Stimulated activated naive CD8-positive, alpha-beta T cell treated with anti-CD3 and anti-CD28 coated beads, Interleukin-15, amount 100 ng/mL, for 72 hours (primary cell): ENCODE measurements around the gene GHR.

Experiments used
- ATAC-seq: fragments of 150-1000 bp; cut with Tn5 transposase; 2 replicates; pipeline ENCODE4 v1.10.0; 2021; ENCODE audit warnings: mild to moderate bottlenecking, moderate library complexity
- DNase-seq, 2 donors: peaks; one replicate each; pipeline ENCODE4 v3.0.0; 2021 to 2022
- H3K27ac Mint-ChIP-seq, 2 donors: one replicate each; pipeline ENCODE4 v1.8.0; 2022; ENCODE audit warnings: mild to moderate bottlenecking in 2 of 2, mixed read lengths in 2 of 2, moderate library complexity in 2 of 2
- H3K27me3 Mint-ChIP-seq: one replicate; pipeline ENCODE4 v1.8.0; 2022; ENCODE audit warnings: mixed read lengths
- H3K4me1 Mint-ChIP-seq: one replicate; pipeline ENCODE4 v1.8.0; 2022; ENCODE audit warnings: mild to moderate bottlenecking, mixed read lengths
- H3K4me3 Mint-ChIP-seq, 2 donors: one replicate each; pipeline ENCODE4 v1.8.0; 2022; ENCODE audit warnings: mild to moderate bottlenecking in 2 of 2, mixed read lengths in 2 of 2, moderate library complexity in 1 of 2
- H3K9me3 Mint-ChIP-seq, 2 donors: one replicate each; pipeline ENCODE4 v1.8.0; 2022; ENCODE audit warnings: mixed read lengths in 2 of 2

Gene GHR

DNA sequence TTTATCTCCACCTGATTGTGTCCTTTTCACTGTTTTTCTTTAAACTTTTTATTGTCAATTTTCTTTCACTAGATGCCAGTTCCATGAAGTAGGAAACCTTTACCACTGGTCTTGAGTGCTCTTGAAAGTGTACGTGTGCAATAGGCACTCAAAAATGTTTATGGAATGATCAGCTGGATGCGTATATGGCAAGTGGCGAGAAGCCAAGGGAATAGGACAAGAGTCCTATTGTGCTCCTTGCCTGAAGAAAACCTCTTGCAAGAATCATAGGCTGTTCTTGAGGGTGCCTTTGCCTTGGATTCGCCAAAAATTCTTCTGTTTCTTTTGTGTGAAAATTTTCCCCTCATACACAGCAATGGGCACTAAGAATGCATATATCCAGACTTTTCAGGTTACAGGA, 97.7 kb downstream of the GHR start:
- Mint-ChIP-seq H3K4me1 (no peaks in the 10 kb centered on the region), H3K27me3 (peaks cover 5% of the 10 kb centered on the region), H3K27ac (no peak overlapping the region), H3K9me3 (no peaks in the 10 kb centered on the region), H3K4me3 (no peak overlapping the region)
- DNase-seq (no peak), ATAC-seq (no peak)

DNA sequence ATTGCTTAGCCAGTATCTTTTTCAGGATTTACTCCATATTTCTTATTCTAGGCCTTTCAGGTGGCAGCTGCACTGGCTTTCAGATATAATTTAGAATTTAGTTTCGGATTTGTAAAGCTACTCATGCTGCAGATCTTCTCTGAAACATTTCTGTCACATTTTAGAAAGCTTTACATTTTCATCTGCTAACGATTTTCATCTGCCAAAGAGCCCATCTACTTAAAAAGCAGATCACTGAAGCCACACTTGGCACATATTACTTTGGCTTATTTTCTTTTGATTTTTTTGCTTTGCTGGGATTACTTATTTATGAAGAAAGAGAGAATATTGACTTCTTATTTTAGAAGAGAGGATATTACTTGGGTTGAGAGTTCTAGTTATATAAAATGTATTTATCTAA, 98.2 kb downstream of the GHR start:
- DNase-seq, result no peak
- Mint-ChIP-seq H3K27me3 (peaks cover 5% of the 10 kb centered on the region), H3K9me3 (peaks cover 0 to under 1% of the 10 kb centered on the region in 2 donors), H3K4me1 (no peaks in the 10 kb centered on the region), H3K4me3 (no peak overlapping the region), H3K27ac (no peak overlapping the region)
- ATAC-seq, result no peak

DNA sequence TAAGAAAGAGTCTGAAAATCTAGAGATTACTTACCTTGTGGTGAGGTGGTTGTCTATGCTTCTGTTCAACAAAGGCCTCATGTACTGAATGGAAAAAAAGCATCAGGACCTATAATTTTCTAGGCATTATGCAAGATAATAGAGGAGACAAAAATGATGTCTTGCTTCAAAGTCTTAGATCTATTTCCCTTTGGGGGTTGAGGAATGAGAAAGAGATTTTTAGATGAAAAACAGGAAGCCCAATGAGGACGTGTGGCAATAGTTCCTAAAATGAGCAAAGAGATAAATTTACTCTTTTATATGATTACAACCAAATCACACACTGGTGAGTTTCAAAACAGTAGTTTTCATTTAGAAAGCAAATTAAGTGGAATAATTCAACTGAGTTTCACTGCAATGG, 99.5 kb downstream of the GHR start:
- DNase-seq, result no peak
- no peak overlapping the region for H3K4me3 Mint-ChIP-seq
- ATAC-seq, result no peak
- H3K27me3 Mint-ChIP-seq, result peaks cover 5% of the 10 kb centered on the region
- no peak overlapping the region for H3K27ac Mint-ChIP-seq
- H3K4me1 Mint-ChIP-seq, result no peaks in the 10 kb centered on the region
- peaks cover 7 to 9% of the 10 kb centered on the region in 2 donors for H3K9me3 Mint-ChIP-seq

DNA sequence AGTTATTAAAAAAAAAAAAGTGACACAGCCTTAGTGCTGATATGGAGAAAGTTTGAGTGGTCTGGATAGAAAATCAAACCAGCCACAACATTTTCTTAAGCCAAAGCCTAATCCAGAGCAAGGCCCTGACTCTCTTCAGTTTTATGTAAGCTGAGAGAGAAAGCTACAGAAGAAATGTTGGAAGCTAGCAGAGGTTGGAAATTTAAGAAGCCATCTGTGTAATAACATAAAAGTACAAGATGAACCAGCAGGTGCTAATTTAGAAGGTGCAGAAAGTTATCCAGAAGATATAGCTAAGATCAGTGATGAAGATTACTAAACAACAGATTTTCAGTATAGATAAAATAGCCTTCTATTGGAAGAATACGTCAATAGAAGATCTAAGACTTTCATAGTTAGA, 102.9 kb downstream of the GHR start:
- no peak overlapping the region for H3K4me3 Mint-ChIP-seq
- no peak overlapping the region for H3K27ac Mint-ChIP-seq
- peaks cover 5% of the 10 kb centered on the region for H3K27me3 Mint-ChIP-seq
- no peaks in the 10 kb centered on the region for H3K4me1 Mint-ChIP-seq
- ATAC-seq (no peak), DNase-seq (no peak)
- peaks cover 7 to 11% of the 10 kb centered on the region in 2 donors for H3K9me3 Mint-ChIP-seq

DNA sequence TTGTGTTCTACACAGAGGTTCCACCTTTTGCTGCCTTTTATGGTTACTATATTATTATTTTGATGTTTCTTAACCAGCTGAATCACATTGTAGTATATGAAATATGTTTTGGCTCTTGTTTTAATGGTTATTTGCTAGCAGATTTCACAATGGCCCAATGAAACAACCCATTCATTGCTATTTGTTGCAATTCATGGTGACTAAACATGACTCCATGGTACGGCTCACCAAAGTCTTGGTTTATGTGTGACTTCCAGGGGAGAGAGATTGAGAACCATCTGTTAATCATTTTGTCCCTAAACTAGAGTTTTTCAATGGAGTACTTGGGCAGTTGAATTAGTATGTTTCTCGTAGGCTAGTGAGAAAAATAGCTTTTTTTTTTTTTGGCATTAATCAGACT, 108.4 kb downstream of the GHR start:
- H3K4me1 Mint-ChIP-seq, result no peaks in the 10 kb centered on the region
- ATAC-seq (no peak), DNase-seq (no peak)
- peaks cover 5 to 11% of the 10 kb centered on the region in 2 donors for H3K9me3 Mint-ChIP-seq
- H3K4me3 Mint-ChIP-seq, result no peak overlapping the region
- H3K27me3 Mint-ChIP-seq, result no peaks in the 10 kb centered on the region
- H3K27ac Mint-ChIP-seq, result no peak overlapping the region

DNA sequence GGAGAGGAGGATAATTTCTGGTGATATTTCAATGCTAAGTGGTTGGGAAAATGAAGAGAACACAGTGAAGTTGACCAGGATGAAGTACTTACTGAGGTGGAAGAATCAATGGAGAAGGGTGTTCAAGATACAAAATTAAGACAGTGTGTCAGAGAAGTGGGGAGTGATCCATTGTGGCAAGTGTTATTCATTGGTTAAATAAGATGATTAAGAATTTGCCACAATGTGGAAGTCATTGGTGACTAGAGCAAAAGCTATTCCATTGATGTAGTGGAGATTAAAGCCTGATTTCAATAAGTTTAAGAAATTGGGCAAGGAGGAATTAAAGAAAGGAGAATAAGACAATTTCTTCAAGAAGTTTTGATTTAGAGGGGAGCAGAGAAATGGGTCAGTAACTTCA, 118.9 kb downstream of the GHR start:
- no peak for ATAC-seq

DNA sequence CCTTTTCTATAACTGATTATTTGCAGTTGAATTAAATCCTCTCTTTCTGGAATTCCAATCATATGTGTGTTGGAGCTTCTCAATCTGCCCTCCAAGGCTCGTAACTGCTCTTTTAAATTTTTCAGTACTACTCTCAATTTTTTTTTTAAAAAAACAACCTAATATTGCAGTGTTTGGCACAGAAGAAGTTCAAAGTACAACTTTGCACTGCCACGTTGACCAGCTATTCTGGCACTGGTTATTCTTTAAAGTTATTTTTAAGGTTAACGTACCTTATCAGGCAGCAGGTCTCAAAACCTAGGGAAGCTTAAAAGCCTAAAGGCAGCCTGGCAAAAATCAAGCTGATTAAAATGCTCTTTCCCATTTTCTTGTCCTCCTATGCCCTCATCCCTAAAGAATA, 120.5 kb downstream of the GHR start:
- H3K4me3 Mint-ChIP-seq, result no peak overlapping the region
- peaks cover 8 to 20% of the 10 kb centered on the region in 2 donors for H3K9me3 Mint-ChIP-seq
- DNase-seq, result no peak
- no peaks in the 10 kb centered on the region for H3K4me1 Mint-ChIP-seq
- no peak for ATAC-seq
- H3K27me3 Mint-ChIP-seq, result no peaks in the 10 kb centered on the region
- no peak overlapping the region for H3K27ac Mint-ChIP-seq

More for the DNA sequence above, 118.9 kb downstream of the GHR start:
- Mint-ChIP-seq H3K27ac (no peak overlapping the region), H3K4me3 (no peak overlapping the region), H3K4me1 (no peaks in the 10 kb centered on the region), H3K27me3 (no peaks in the 10 kb centered on the region), H3K9me3 (peaks cover 10 to 23% of the 10 kb centered on the region in 2 donors)
- DNase-seq, result no peak

DNA sequence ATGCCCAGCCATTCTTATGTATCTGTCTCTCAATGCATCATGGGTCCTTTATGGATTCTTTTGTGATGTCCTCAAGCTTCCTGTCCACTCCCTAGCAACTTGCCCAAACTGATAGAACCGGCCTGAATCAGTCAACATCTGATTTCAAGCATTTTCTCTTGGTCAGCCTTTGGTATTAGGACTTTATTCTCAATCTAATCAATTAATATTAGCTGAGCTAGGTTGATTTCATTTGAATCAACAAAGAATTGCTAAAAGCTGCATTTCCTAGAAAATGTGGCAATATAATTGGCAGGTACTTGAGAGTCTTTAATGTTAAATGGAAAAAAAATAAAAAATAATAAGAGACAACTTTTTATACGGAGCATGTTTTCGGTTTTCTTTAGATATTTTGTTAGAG, 121.8 kb downstream of the GHR start:
- Mint-ChIP-seq H3K4me3 (no peak overlapping the region), H3K4me1 (no peaks in the 10 kb centered on the region)
- DNase-seq, result no peak

DNA sequence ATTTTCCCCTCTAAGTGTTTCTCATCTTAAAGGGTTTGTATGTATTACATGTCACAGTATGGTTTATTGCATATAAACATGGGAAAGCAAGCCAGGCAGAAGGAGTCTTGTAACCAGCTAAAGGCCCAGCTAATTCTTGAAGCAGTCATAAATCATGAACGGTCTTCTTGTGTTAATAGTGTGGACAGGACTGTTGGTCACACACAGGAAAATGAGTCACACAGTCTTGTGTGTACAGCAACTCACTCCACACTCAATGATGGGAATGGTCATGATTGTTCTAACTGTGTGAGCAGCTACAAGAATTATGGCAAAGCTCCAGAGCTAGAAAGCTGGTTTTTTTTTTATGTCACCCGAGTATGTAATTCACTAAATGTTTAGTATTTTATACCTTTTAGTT, 123.9 kb downstream of the GHR start:
- Mint-ChIP-seq H3K4me3 (no peak overlapping the region), H3K27me3 (no peaks in the 10 kb centered on the region), H3K27ac (no peak overlapping the region), H3K9me3 (no peaks in the 10 kb centered on the region), H3K4me1 (no peaks in the 10 kb centered on the region)
- DNase-seq (no peak), ATAC-seq (no peak)

More for the DNA sequence above, 121.8 kb downstream of the GHR start:
- peaks cover 8 to 14% of the 10 kb centered on the region in 2 donors for H3K9me3 Mint-ChIP-seq
- H3K27ac Mint-ChIP-seq, result no peak overlapping the region
- ATAC-seq, result no peak
- H3K27me3 Mint-ChIP-seq, result no peaks in the 10 kb centered on the region

DNA sequence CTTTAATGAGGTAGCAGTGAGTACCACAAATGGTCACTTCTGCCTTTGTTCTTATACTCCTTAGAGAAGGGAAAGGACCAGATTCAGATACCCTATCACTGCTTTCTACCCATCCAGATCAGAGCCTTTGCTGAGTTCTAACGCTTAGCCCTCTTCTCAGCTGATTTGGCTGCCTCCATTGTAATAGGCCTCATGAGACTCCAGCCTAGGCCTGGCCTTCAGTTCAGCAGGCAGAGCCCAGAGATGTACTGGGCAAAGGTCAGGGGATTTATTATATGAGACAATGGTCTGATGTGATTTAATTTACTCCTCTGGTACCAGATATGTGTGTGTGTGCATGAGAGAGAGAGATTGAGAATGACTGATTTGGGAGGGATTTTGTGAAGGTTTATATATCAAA, 124.7 kb downstream of the GHR start:
- ATAC-seq, result no peak
- Mint-ChIP-seq H3K9me3 (no peaks in the 10 kb centered on the region), H3K27me3 (no peaks in the 10 kb centered on the region), H3K27ac (no peak overlapping the region), H3K4me3 (no peak overlapping the region), H3K4me1 (no peaks in the 10 kb centered on the region)
- no peak for DNase-seq

DNA sequence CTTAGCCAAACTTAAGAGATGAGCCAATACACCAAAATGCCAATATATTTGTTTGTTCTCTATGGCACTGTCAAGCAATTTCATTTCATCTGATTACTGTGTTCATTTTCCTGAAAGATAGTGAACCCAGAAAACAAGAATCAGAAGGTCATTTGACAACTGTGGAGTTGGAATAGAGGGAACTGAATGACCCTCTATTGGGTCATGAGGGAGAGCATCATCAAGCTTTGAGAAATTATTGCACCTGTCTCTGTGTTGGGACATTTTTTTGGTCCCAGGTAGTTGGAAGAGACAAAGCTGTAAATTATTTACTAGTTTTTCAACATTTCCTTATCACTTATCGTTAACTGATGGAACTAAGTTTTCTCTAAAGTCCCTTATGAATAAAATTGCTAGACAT, 129.4 kb downstream of the GHR start:
- Mint-ChIP-seq H3K4me3 (no peak overlapping the region), H3K27me3 (no peaks in the 10 kb centered on the region), H3K27ac (no peak overlapping the region), H3K4me1 (no peaks in the 10 kb centered on the region), H3K9me3 (no peaks in the 10 kb centered on the region)
- DNase-seq (no peak), ATAC-seq (no peak)

DNA sequence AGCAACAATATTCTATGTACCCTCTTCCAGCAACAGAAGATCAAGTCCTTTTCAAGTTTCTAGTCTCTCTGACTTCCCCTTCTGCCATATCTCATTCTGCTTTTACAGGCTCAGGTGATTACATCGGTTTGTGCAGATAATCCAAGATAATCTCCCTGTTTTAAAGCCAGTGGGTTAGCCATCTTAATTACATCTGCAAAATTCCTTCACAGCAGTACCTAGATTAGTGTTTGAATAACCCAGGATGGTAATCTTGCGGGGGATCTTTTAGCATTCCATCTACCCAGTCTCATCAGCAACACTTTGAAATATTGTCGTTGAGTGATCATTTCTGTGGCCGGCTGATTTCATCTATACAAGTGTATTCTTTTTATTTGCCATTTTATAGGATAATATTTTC, 130.2 kb downstream of the GHR start:
- no peaks in the 10 kb centered on the region for H3K9me3 Mint-ChIP-seq
- no peaks in the 10 kb centered on the region for H3K27me3 Mint-ChIP-seq
- H3K4me3 Mint-ChIP-seq, result no peak overlapping the region
- H3K4me1 Mint-ChIP-seq, result no peaks in the 10 kb centered on the region
- H3K27ac Mint-ChIP-seq, result no peak overlapping the region
- DNase-seq (no peak), ATAC-seq (no peak)

DNA sequence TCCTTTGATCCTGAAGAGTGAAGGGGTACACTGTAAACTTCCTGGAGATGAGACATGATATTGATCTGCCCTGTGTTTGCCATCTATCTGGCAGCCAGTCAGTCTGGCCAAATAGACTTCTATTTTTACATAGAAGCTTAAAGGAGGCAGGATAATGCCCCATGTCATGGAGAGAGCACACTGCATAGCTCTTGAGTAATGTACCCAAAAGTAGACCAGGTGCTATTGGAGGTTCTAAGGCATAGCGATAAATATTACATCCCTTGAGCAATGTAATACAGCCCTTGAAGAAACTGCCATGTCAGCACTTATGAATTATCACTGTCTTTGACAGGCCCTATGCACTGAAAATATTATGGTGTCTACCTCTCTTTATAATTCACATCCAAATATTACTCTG, 131.8 kb downstream of the GHR start:
- no peak overlapping the region for H3K27ac Mint-ChIP-seq
- ATAC-seq (no peak), DNase-seq (no peak)
- no peaks in the 10 kb centered on the region for H3K4me1 Mint-ChIP-seq
- no peaks in the 10 kb centered on the region for H3K9me3 Mint-ChIP-seq
- no peaks in the 10 kb centered on the region for H3K27me3 Mint-ChIP-seq
- no peak overlapping the region for H3K4me3 Mint-ChIP-seq

DNA sequence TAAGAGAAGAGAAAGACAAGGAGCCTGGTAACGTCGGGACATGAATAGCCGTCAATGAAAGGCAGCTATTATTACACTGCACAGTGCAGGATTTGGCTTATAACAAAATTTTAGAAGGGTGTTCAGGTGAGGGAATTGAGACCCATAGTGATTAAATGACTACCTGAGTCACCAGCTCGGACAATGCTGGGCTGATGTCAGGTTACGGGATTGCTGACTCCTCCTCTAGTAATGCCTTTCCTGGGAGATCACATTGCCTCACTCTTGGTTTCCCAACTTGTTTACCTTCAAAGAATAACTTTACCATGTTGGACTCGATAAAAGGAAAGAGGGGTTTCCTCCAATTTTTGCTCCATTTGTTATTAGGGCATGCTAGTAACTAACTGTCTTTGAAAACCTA, 132.6 kb downstream of the GHR start:
- no peaks in the 10 kb centered on the region for H3K4me1 Mint-ChIP-seq
- no peak overlapping the region for H3K4me3 Mint-ChIP-seq
- H3K9me3 Mint-ChIP-seq, result no peaks in the 10 kb centered on the region
- no peak overlapping the region for H3K27ac Mint-ChIP-seq
- DNase-seq, result no peak
- no peak for ATAC-seq
- H3K27me3 Mint-ChIP-seq, result peaks cover 6% of the 10 kb centered on the region

DNA sequence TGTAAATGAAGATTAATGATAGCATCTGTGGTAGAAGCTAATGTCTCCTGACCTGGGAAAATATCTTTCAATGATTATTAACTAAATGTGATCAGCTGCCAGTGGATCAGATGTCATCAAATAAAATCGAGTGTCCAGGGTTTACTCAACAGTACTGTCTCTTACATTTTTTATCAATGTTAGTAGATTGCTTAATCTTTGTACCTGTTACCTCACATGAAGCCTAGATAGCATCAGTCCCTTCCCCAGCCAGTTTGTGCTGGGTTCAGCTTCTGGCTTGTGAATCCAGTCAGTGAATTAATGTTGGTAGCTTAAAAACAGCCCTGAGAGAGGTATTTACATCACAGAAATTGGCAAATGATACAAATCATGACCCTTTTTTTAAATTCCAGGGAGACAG, 134.4 kb downstream of the GHR start:
- H3K4me1 Mint-ChIP-seq, result no peaks in the 10 kb centered on the region
- DNase-seq, result no peak
- H3K27ac Mint-ChIP-seq, result no peak overlapping the region
- H3K4me3 Mint-ChIP-seq, result no peak overlapping the region
- H3K9me3 Mint-ChIP-seq, result no peaks in the 10 kb centered on the region
- ATAC-seq, result no peak
- peaks cover 12% of the 10 kb centered on the region for H3K27me3 Mint-ChIP-seq

DNA sequence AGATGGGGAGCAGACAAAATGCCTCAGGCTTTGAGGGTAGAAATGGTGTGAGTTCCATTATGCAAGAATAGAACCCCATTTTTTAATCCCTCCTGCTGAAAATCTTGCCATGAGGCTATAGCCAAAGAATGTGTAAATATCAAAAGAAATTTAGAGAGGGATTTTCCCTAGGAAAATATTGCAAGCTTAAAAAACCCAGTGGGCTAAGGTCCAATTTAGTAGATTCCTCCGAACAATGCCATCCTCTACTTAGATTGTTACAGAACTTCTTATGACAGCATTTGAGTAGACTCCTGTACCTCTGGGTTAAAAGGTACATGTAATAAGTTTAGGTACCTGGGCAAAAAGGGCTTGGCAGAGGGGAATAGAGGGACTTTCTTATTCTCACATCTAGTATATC, 138.4 kb downstream of the GHR start:
- Mint-ChIP-seq H3K27ac (no peak overlapping the region), H3K27me3 (peaks cover 20% of the 10 kb centered on the region), H3K9me3 (no peaks in the 10 kb centered on the region), H3K4me3 (no peak overlapping the region), H3K4me1 (no peaks in the 10 kb centered on the region)
- no peak for DNase-seq
- ATAC-seq, result no peak

DNA sequence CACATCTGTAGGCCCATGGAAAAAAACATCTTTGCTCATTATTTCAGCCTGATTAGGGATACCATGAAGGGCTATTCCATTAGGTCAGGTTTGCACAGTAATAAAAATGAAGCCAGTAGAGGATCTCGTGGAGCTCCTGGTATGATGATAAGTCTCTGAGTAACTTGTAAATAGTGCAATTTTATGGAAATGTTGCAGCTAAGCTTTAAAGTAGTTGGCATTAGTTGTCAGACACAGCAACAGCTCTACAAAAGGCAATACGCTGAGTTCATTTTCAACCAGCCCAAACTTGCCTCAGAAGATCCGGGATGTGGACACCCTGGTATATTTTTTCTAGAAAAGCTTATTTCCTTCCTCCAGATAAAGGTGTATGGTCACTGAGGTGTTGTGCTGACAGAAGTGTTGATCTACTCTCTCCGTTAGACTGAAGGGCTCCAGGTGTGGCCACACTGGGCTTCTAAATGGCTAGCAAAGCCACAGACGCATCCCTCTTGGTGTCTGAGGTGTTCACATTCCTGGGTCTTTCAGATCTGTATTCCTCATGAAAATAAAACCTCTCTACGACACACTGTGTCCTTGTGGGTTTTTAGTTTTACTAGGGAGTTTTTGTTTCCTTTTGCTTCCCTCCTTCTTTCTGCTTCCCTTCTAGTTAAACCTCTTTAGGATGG, 141.6 kb downstream of the GHR start:
- H3K4me3 Mint-ChIP-seq, result no peak overlapping the region
- no peaks in the 10 kb centered on the region for H3K4me1 Mint-ChIP-seq
- ATAC-seq (no peak), DNase-seq (no peak)
- H3K27ac Mint-ChIP-seq, result no peak overlapping the region
- peaks cover 20% of the 10 kb centered on the region for H3K27me3 Mint-ChIP-seq
- H3K9me3 Mint-ChIP-seq, result no peaks in the 10 kb centered on the region
